Epithelial cell of esophagus (primary cell): ENCODE results near the gene C3AR1.
"Not testable (repeated sequence)": the region's sequence is repeated elsewhere in the genome, so short reads cannot be mapped to it uniquely, and the experiment has no call there.

Experiments used
- DNase-seq: peaks from one replicate; pipeline ENCODE4 v3.0.0; 2010; ENCODE audit warnings: low read depth
- H3K4me3 ChIP-seq: 2 replicates; pipeline ENCODE4 v1.5.1; 2011; ENCODE audit warnings: mild to moderate bottlenecking, low read length, control low read depth
- CTCF ChIP-seq: IDR thresholded peaks from 2 replicates; pipeline ENCODE4 v1.5.1; 2011; ENCODE audit warnings: low read depth, mild to moderate bottlenecking, low read length, control low read depth, inconsistent platforms; ENCODE audit not compliant: insufficient read depth; ENCODE audit errors: missing control alignments

Gene C3AR1

DNA sequence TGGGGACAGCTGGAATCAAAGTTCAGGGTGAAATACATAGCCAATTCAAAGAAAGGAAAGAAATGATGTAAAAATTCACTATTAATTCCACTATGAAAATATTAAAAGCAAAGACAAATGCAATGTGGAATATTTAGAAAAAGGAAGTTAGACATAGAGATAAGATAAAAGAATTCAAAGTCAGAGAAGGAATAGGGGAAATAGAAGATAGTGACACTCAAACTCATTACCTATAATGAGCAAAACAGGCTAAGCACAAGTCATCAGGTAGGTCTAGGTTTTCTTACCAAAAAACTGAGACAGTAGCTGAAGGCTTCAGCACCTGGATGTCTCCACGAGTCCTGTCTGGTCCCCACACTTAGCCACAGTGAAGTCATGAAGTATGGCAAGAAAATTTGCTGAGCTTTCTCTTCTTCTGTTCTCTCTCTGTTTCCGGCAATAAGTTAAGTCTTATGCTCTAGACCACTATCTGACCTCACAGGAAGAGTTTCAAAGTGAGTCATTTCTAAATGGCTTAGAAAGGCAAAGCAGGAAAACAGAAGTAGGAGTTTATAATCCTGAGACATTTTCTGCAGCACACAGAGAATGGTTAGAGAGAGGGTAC lies at the start of gene C3AR1:
Gene C3AR1 (minus strand): TSS at position 369 of the 604 bp plus-strand sequence. CDS start 6,174 bp downstream, outside the sequence.
- no peak within 1 kb of the TSS for H3K4me3 ChIP-seq
- DNase-seq: peak; percentile 58
- no peak for TF ChIP-seq CTCF

DNA sequence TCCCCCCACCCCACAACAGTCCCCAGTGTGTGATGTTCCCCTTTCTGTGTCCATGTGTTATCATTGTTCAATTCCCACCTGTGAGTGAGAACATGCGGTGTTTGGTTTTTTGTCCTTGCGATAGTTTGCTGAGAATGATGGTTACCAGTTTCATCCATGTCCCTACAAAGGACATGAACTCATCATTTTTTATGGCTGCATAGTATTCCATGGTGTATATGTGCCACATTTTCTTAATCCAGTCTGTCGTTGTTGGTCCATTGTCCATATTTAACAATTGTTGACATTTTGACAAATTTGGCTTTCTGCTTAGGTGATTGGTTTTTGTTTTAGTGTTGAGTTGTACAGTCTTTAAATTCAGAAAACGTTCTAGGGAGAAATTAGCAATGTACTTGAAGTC lies 47.0 kb upstream of the C3AR1 start:
- not testable (repeated sequence) for H3K4me3 ChIP-seq, DNase-seq

- peak; percentile 81 for DNase-seq
- no peak overlapping the region for H3K4me3 ChIP-seq
- peak; percentile 100 for TF ChIP-seq CTCF
Observed at GRCh38 chr12:8108808-8109398, 42.7 kb upstream of the C3AR1 start.

DNA sequence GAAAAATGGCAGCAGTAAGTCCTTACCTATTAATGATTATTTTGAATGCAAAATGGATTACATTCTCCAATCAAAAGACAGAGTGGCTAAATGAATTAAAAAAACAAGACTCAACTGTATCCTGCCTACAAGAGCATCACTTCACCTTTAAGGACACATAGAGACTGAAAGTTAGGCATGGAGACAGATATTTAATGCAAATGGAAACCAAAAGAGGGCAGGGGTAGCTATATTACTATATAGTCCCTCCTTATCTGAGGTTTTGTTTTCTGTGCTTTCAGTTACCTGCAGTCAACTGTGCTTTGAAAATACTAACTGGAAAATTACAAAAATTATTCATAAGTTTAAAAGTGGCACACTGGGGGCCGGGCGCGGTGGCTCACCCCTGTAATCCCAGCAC lies 33.1 kb upstream of the C3AR1 start:
- no peak for TF ChIP-seq CTCF
- no peak overlapping the region for H3K4me3 ChIP-seq
- no peak for DNase-seq

- H3K4me3 ChIP-seq: no peak overlapping the region
- DNase-seq: no peak
- TF ChIP-seq CTCF: no peak
Observed at GRCh38 chr12:8096281-8096915, 30.2 kb upstream of the C3AR1 start.

GRCh38 chr12:8093291-8093690 lies 27.1 kb upstream of the C3AR1 start:
- no peak for TF ChIP-seq CTCF
- no peak overlapping the region for H3K4me3 ChIP-seq
- no peak for DNase-seq

- TF ChIP-seq CTCF: no peak
- DNase-seq: no peak
- no peak overlapping the region for H3K4me3 ChIP-seq
Observed at GRCh38 chr12:8089716-8090115, 23.6 kb upstream of the C3AR1 start.

DNA sequence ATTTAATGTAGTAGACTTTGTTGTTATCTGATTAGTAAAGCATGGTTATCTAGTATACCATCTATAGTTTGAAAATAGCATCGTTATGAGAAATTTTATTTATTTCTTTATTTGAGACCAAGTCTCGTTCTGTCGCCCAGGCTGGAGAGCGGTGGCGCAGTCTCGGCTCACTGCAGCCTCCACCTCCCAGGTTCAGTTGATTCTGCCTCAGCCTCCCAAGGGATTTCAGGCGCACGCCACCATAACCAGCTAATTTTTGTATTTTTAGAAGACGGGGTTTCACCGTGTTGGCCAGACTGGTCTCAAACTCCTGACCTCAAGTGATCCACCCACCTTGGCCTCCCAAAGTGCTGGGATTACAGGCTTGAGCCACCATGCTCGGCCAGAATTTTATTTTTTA lies 23.1 kb upstream of the C3AR1 start:
- not testable (repeated sequence) for DNase-seq

More for the DNA sequence above, 23.1 kb upstream of the C3AR1 start:
- not testable (repeated sequence) for H3K4me3 ChIP-seq
